SK-N-SH (cell line): ENCODE measurements around the gene TRPC4.

ENCODE experiments used
- CHD2 ChIP-seq: fragments of 150-350 bp; IDR thresholded peaks from 2 replicates; pipeline ENCODE4 v1.6.1; 2018; ENCODE audit warnings: low read length; ENCODE audit not compliant: partially characterized antibody
- EP300 ChIP-seq, 2 experiments: IDR thresholded peaks; 2 replicates each; pipeline versions ENCODE4 v1.4.0 to v1.6.1; 2012; ENCODE audit warnings: borderline replicate concordance in 1 of 2, low read depth in 1 of 2, low read length in 1 of 2
- EZH2phosphoT487 ChIP-seq: fragments of 200-600 bp; sonication (generic); IDR thresholded peaks from 2 replicates; pipeline ENCODE4 v1.6.1; 2017; ENCODE audit warnings: low read depth, mixed run types, mild to moderate bottlenecking, antibody characterized with exemption, moderate library complexity, borderline replicate concordance
- MXI1 ChIP-seq: IDR thresholded peaks from 2 replicates; pipeline ENCODE4 v1.6.1; 2012; ENCODE audit warnings: mild to moderate bottlenecking, low read depth, low read length, improper control_type of control experiment
- RAD21 ChIP-seq: IDR thresholded peaks from 2 replicates; pipeline ENCODE4 v1.6.1; 2012; ENCODE audit warnings: mild to moderate bottlenecking, low read length
- REST ChIP-seq: IDR thresholded peaks from 2 replicates; pipeline ENCODE4 v1.6.1; 2012; ENCODE audit warnings: mild to moderate bottlenecking, low read depth, low read length, moderate library complexity
- TF ChIP-seq, protein P1 (sequence below): fragments of 200-600 bp; sonication (generic); IDR thresholded peaks from 2 replicates; pipeline ENCODE4 v1.6.1; 2017; ENCODE audit warnings: antibody characterized with exemption, mild to moderate bottlenecking, moderate library complexity
- TF ChIP-seq, protein P2 (sequence below): fragments of 150-350 bp; IDR thresholded peaks from 2 replicates; pipeline ENCODE4 v1.6.1; 2017; ENCODE audit warnings: antibody characterized with exemption, low read length, low read depth, borderline replicate concordance

GRCh38 chr13:37747071-37747612, 122.4 kb downstream of the TRPC4 start:
- TF ChIP-seq, protein P1, sequence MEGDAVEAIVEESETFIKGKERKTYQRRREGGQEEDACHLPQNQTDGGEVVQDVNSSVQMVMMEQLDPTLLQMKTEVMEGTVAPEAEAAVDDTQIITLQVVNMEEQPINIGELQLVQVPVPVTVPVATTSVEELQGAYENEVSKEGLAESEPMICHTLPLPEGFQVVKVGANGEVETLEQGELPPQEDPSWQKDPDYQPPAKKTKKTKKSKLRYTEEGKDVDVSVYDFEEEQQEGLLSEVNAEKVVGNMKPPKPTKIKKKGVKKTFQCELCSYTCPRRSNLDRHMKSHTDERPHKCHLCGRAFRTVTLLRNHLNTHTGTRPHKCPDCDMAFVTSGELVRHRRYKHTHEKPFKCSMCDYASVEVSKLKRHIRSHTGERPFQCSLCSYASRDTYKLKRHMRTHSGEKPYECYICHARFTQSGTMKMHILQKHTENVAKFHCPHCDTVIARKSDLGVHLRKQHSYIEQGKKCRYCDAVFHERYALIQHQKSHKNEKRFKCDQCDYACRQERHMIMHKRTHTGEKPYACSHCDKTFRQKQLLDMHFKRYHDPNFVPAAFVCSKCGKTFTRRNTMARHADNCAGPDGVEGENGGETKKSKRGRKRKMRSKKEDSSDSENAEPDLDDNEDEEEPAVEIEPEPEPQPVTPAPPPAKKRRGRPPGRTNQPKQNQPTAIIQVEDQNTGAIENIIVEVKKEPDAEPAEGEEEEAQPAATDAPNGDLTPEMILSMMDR = no peak
- TF ChIP-seq EP300 (IDR thresholded peaks at IDR 0.05; ENCODE audit: borderline replicate concordance in 1 of 2, low read depth in 1 of 2, low read length in 1 of 2) (peak in 1 of 2 experiments; percentile 30; a peak in 1 of 4 replicates), MXI1 (no peak), RAD21 (no peak), REST (no peak), CHD2 (no peak), EZH2phosphoT487 (no peak)
- TF ChIP-seq, protein P2, sequence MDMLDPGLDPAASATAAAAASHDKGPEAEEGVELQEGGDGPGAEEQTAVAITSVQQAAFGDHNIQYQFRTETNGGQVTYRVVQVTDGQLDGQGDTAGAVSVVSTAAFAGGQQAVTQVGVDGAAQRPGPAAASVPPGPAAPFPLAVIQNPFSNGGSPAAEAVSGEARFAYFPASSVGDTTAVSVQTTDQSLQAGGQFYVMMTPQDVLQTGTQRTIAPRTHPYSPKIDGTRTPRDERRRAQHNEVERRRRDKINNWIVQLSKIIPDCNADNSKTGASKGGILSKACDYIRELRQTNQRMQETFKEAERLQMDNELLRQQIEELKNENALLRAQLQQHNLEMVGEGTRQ = no peak
